ENCODE data around the gene PTPRT.

The PTPRT gene

DNA sequence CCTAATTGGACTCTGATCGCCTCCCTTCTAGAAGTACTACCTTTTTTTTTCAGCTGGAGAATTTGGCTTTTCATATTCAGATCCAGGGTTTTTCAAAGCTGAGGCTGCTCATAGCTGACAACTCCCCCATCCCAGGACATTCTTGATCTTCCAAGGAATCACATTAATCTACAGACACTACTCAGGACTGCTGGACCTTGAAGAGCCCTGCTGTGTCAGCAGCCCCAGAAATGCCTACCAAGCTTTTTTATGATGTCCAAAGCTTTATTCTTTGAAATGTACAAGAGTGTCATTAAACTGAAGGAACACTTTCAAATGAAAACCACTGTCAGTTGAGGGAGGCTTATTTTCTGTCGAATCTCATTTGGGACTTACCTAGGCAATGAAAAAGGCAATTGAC is 704.1 kb downstream of the PTPRT start:
- TF ChIP-seq TAF1 (IDR thresholded peaks at IDR 0.05; ENCODE audit: low read depth) = no peak
- no peak for TF ChIP-seq TEAD4 (IDR thresholded peaks at IDR 0.05)
- no peak for TF ChIP-seq CREB1 (IDR thresholded peaks at IDR 0.05; ENCODE audit: low read depth)
- TF ChIP-seq RAD21 (IDR thresholded peaks at IDR 0.05; ENCODE audit: low read depth) = no peak
- TF ChIP-seq, protein P1, sequence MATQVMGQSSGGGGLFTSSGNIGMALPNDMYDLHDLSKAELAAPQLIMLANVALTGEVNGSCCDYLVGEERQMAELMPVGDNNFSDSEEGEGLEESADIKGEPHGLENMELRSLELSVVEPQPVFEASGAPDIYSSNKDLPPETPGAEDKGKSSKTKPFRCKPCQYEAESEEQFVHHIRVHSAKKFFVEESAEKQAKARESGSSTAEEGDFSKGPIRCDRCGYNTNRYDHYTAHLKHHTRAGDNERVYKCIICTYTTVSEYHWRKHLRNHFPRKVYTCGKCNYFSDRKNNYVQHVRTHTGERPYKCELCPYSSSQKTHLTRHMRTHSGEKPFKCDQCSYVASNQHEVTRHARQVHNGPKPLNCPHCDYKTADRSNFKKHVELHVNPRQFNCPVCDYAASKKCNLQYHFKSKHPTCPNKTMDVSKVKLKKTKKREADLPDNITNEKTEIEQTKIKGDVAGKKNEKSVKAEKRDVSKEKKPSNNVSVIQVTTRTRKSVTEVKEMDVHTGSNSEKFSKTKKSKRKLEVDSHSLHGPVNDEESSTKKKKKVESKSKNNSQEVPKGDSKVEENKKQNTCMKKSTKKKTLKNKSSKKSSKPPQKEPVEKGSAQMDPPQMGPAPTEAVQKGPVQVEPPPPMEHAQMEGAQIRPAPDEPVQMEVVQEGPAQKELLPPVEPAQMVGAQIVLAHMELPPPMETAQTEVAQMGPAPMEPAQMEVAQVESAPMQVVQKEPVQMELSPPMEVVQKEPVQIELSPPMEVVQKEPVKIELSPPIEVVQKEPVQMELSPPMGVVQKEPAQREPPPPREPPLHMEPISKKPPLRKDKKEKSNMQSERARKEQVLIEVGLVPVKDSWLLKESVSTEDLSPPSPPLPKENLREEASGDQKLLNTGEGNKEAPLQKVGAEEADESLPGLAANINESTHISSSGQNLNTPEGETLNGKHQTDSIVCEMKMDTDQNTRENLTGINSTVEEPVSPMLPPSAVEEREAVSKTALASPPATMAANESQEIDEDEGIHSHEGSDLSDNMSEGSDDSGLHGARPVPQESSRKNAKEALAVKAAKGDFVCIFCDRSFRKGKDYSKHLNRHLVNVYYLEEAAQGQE (IDR thresholded peaks at IDR 0.05; ENCODE audit: low read depth) = no peak
- TF ChIP-seq YY1 (IDR thresholded peaks at IDR 0.05; ENCODE audit: low read depth) = no peak
- no peak for TF ChIP-seq EGR1 (IDR thresholded peaks at IDR 0.05)
- no peak for TF ChIP-seq FOXM1 (IDR thresholded peaks at IDR 0.05; ENCODE audit: borderline replicate concordance, low read depth)
- no peak for TF ChIP-seq ZBTB7A (IDR thresholded peaks at IDR 0.05; ENCODE audit: low read depth)
- TF ChIP-seq TCF12 (IDR thresholded peaks at IDR 0.05; ENCODE audit: low read depth) = no peak
- TF ChIP-seq NFIC (IDR thresholded peaks at IDR 0.05) = no peak

- no peak for TF ChIP-seq MAX (IDR thresholded peaks at IDR 0.05)
- TF ChIP-seq NFIC (IDR thresholded peaks at IDR 0.05) = no peak
- no peak for TF ChIP-seq TCF12 (IDR thresholded peaks at IDR 0.05; ENCODE audit: low read depth)
- TF ChIP-seq USF1 (IDR thresholded peaks at IDR 0.05) = no peak
- no peak for TF ChIP-seq CREB1 (IDR thresholded peaks at IDR 0.05; ENCODE audit: low read depth)
- no peak for TF ChIP-seq CEBPB (IDR thresholded peaks at IDR 0.05)
- no peak for TF ChIP-seq EGR1 (IDR thresholded peaks at IDR 0.05)
- no peak for TF ChIP-seq ZBTB7A (IDR thresholded peaks at IDR 0.05; ENCODE audit: low read depth)
- no peak for TF ChIP-seq TEAD4 (IDR thresholded peaks at IDR 0.05)
- TF ChIP-seq YY1 (IDR thresholded peaks at IDR 0.05; ENCODE audit: low read depth) = no peak
- TF ChIP-seq RAD21 (IDR thresholded peaks at IDR 0.05; ENCODE audit: low read depth) = no peak
- TF ChIP-seq, protein P1 (IDR thresholded peaks at IDR 0.05; ENCODE audit: low read depth) = no peak
- TF ChIP-seq FOXM1 (IDR thresholded peaks at IDR 0.05; ENCODE audit: borderline replicate concordance, low read depth) = no peak
- no peak for TF ChIP-seq TAF1 (IDR thresholded peaks at IDR 0.05; ENCODE audit: low read depth)
- TF ChIP-seq EP300 (IDR thresholded peaks at IDR 0.05; ENCODE audit: borderline replicate concordance) = no peak
Observed at GRCh38 chr20:42484790-42485375, 704.8 kb downstream of the PTPRT start.

DNA sequence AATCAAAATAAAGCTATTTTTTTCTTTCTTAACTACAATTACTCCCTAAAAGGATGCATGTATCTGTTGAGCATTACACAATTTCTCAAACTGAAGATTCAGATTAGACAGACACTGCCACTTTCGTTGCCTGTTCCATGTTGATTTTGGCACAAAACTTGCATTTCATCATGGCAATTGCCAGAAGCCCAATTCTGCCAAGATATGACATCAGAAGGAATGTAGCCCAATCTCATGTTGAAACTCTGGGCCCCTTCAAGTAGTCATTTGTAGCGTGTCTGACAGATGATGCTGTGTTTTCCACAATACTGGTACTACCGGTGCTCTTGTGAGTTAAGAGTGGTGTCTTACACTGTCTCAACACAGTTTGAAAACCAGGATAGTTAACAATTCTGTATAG is 705.4 kb downstream of the PTPRT start:
- TF ChIP-seq USF1 (IDR thresholded peaks at IDR 0.05) = no peak
- TF ChIP-seq TEAD4 (IDR thresholded peaks at IDR 0.05) = no peak

GRCh38 chr20:42483730-42484303 is 705.9 kb downstream of the PTPRT start:
- no peak for TF ChIP-seq EGR1 (IDR thresholded peaks at IDR 0.05)
- TF ChIP-seq USF1 (IDR thresholded peaks at IDR 0.05) = no peak
- no peak for TF ChIP-seq EP300 (IDR thresholded peaks at IDR 0.05; ENCODE audit: borderline replicate concordance)
- no peak for TF ChIP-seq TEAD4 (IDR thresholded peaks at IDR 0.05)
- TF ChIP-seq TCF12 (IDR thresholded peaks at IDR 0.05; ENCODE audit: low read depth) = no peak
- no peak for TF ChIP-seq FOXM1 (IDR thresholded peaks at IDR 0.05; ENCODE audit: borderline replicate concordance, low read depth)
- no peak for TF ChIP-seq ZBTB7A (IDR thresholded peaks at IDR 0.05; ENCODE audit: low read depth)
- TF ChIP-seq NFIC (IDR thresholded peaks at IDR 0.05) = no peak

GRCh38 chr20:42482808-42483207 is 706.9 kb downstream of the PTPRT start:
- no peak for TF ChIP-seq USF1 (IDR thresholded peaks at IDR 0.05)
- no peak for TF ChIP-seq MAX (IDR thresholded peaks at IDR 0.05)
- TF ChIP-seq RAD21 (IDR thresholded peaks at IDR 0.05; ENCODE audit: low read depth) = no peak
- no peak for TF ChIP-seq TEAD4 (IDR thresholded peaks at IDR 0.05)
- TF ChIP-seq EP300 (IDR thresholded peaks at IDR 0.05; ENCODE audit: borderline replicate concordance) = no peak
- TF ChIP-seq TAF1 (IDR thresholded peaks at IDR 0.05; ENCODE audit: low read depth) = no peak

Measured in Ishikawa (cell line).